Neuronal stem cell (in vitro differentiated cells): Measurements from ENCODE around the gene AKAP6.

Experiments used
- DNase-seq: peaks from one replicate; pipeline ENCODE4 v3.0.0-alpha.2; 2013; ENCODE audit warnings: low spot score
- H2AFZ ChIP-seq: one replicate; pipeline ENCODE4 v1.6.1; 2013; ENCODE audit warnings: mild to moderate bottlenecking, low read length, inconsistent platforms
- H2AK5ac ChIP-seq: 2 replicates; pipeline ENCODE4 v1.6.1; 2013; ENCODE audit warnings: low read depth, mild to moderate bottlenecking, inconsistent platforms, low read length, moderate library complexity, mixed read lengths
- H2BK120ac ChIP-seq: 2 replicates; pipeline ENCODE4 v1.6.1; 2013; ENCODE audit warnings: low read depth, mild to moderate bottlenecking, inconsistent platforms, low read length, moderate library complexity, mixed read lengths
- H2BK12ac ChIP-seq: one replicate; pipeline ENCODE4 v1.6.1; 2013; ENCODE audit warnings: low read length, inconsistent platforms
- H2BK15ac ChIP-seq: 2 replicates; pipeline ENCODE4 v1.6.1; 2013; ENCODE audit warnings: mild to moderate bottlenecking, low read length, inconsistent platforms, mixed read lengths
- H2BK5ac ChIP-seq: one replicate; pipeline ENCODE4 v1.6.1; 2013; ENCODE audit warnings: inconsistent platforms, mild to moderate bottlenecking, low read length, moderate library complexity
- H3K14ac ChIP-seq: one replicate; pipeline ENCODE4 v1.6.1; 2013; ENCODE audit warnings: low read length, inconsistent platforms
- H3K18ac ChIP-seq: 2 replicates; pipeline ENCODE4 v1.6.1; 2013; ENCODE audit warnings: low read length, inconsistent platforms
- H3K23ac ChIP-seq: 2 replicates; pipeline ENCODE4 v1.6.1; 2013; ENCODE audit warnings: low read depth, mild to moderate bottlenecking, mixed read lengths, low read length, inconsistent platforms; ENCODE audit not compliant: poor library complexity
- H3K27ac ChIP-seq: replicated peaks from 3 replicates; pipeline ENCODE4 v1.5.1; 2013; ENCODE audit warnings: low read length, inconsistent platforms
- H3K27me3 ChIP-seq, 3 experiments: 2 replicates each; pipeline ENCODE4 v1.6.1; 2013; ENCODE audit warnings: low read length in 3 of 3, mild to moderate bottlenecking in 2 of 3, inconsistent platforms in 1 of 3, low read depth in 1 of 3, mixed read lengths in 1 of 3, moderate library complexity in 1 of 3; ENCODE audit not compliant: control insufficient read depth in 3 of 3, insufficient read depth in 3 of 3
- H3K36me3 ChIP-seq, 2 donors: replicated peaks in 1 of 2; 2 replicates each; pipeline ENCODE4 v1.6.1; 2013; ENCODE audit warnings: low read length in 2 of 2; ENCODE audit not compliant: control insufficient read depth in 2 of 2, insufficient read depth in 2 of 2
- H3K4ac ChIP-seq: 2 replicates; pipeline ENCODE4 v1.6.1; 2013; ENCODE audit warnings: inconsistent platforms, mild to moderate bottlenecking, low read length, moderate library complexity
- H3K4me1 ChIP-seq, 2 donors: 1 replicate in 1 of 2; 2 replicates in 1 of 2; pipeline ENCODE4 v1.6.1; 2013; ENCODE audit warnings: low read length in 2 of 2, low read depth in 1 of 2; ENCODE audit not compliant: control insufficient read depth in 2 of 2, insufficient read depth in 1 of 2
- H3K4me2 ChIP-seq: one replicate; pipeline ENCODE4 v1.6.1; 2013; ENCODE audit warnings: mild to moderate bottlenecking, low read length, inconsistent platforms; ENCODE audit not compliant: insufficient read depth, poor library complexity, severe bottlenecking
- H3K4me3 ChIP-seq, 2 donors: 2 replicates each; pipeline ENCODE4 v1.5.1; 2013; ENCODE audit warnings: low read length in 2 of 2, mild to moderate bottlenecking in 2 of 2, inconsistent platforms in 1 of 2, moderate library complexity in 1 of 2
- H3K79me1 ChIP-seq: one replicate; pipeline ENCODE4 v1.6.1; 2013; ENCODE audit warnings: low read depth, mild to moderate bottlenecking, inconsistent platforms, low read length, moderate library complexity
- H3K9ac ChIP-seq: one replicate; pipeline ENCODE4 v1.6.1; 2013; ENCODE audit warnings: mild to moderate bottlenecking, low read depth, low read length, inconsistent platforms; ENCODE audit not compliant: poor library complexity
- H3K9me3 ChIP-seq, 2 donors: replicated peaks in 1 of 2; 2 replicates each; pipeline versions ENCODE3 to v1.6.1; 2013; ENCODE audit warnings: low read length in 2 of 2, mild to moderate bottlenecking in 2 of 2, inconsistent platforms in 1 of 2, low read depth in 1 of 2, mixed read lengths in 1 of 2, moderate library complexity in 1 of 2; ENCODE audit not compliant: control insufficient read depth in 2 of 2, insufficient read depth in 1 of 2
- H4K8ac ChIP-seq: one replicate; pipeline ENCODE4 v1.6.1; 2013; ENCODE audit warnings: low read depth, mild to moderate bottlenecking, inconsistent platforms, low read length, moderate library complexity
- H4K91ac ChIP-seq: one replicate; pipeline ENCODE4 v1.6.1; 2013; ENCODE audit warnings: low read length, low read depth, mild to moderate bottlenecking, inconsistent platforms; ENCODE audit not compliant: poor library complexity
- WGBS, 2 donors: extraction: QIAGEN DNeasy Blood & Tissue Kit; methylation state at CpG; one replicate each; pipeline ENCODE4 v1.1.7; 2013; ENCODE audit warnings: missing lambda C conversion rate in 2 of 2, mixed read lengths in 1 of 2; ENCODE audit not compliant: insufficient read length in 2 of 2, insufficient replicate concordance in 1 of 2; ENCODE audit errors: extremely low coverage in 2 of 2; 5-methylcytosine and 5-hydroxymethylcytosine counted together

AKAP6 gene

DNA sequence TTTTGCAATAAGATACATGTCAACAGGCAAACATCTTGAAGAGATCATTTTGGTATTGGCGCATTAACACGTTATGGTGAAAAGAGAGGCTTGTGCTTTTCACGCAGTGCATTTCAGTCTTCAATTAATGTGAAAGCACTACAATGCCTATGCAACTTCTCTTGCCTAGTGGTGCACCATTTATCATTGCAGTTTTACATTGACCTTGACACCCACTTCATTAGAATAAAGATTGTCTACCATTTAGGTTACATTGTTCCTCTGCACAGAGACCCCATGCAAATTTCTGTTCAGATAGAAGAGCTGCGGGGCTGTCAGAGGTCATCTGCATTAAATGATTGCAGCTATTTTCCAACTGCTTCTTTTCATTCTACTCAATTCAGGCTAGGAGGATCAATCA, 397.4 kb downstream of the AKAP6 start:
- Histone ChIP-seq H3K18ac (no peak overlapping the region), H3K27me3 (no peaks in the 10 kb centered on the region), H3K27ac (no peak overlapping the region), H3K9me3 (no peaks in the 10 kb centered on the region), H3K36me3 (no peaks in the 10 kb centered on the region), H4K91ac (no peak overlapping the region), H3K4me3 (no peak overlapping the region), H3K9ac (no peak overlapping the region), H3K4me2 (no peak overlapping the region), H3K4me1 (peaks cover 8 to 58% of the 10 kb centered on the region in 2 donors), H2AK5ac (no peak overlapping the region), H4K8ac (no peak overlapping the region), H2BK15ac (no peak overlapping the region), H3K79me1 (no peaks in the 10 kb centered on the region), H2AFZ (no peak overlapping the region), H3K23ac (no peak overlapping the region), H3K14ac (no peak overlapping the region), H2BK5ac (no peak overlapping the region), H2BK12ac (no peak overlapping the region), H3K4ac (no peak overlapping the region), H2BK120ac (no peak overlapping the region)
- DNase-seq, result no peak
- WGBS, 2 donors, result no CpG with 5 or more reads among the region's 4 CpGs

DNA sequence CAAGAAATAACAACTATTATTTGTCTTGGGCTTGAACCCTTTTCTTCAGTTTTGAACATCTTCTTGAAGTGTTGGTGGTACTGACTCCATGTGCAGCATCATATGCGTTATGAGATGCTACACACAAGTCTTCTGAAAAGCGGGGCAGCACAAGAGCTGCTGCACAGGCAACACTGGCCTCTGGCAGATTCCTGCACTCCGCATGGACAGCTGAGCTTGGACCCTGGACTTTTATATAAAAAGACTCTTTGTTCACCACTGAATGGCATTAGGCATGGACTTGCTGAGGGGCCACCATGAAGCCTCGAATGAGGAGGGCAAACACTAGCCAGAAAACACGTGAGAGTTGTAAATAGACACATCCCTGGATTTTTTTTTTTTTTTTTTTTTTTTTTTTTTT, 398.7 kb downstream of the AKAP6 start:
- no peaks in the 10 kb centered on the region for H3K36me3 ChIP-seq
- DNase-seq, result no peak
- H4K8ac ChIP-seq, result no peak overlapping the region
- H3K9me3 ChIP-seq, result no peaks in the 10 kb centered on the region
- no peak overlapping the region for H3K4me3 ChIP-seq
- H4K91ac ChIP-seq, result no peak overlapping the region
- no peak overlapping the region for H2AFZ ChIP-seq
- H3K79me1 ChIP-seq, result no peaks in the 10 kb centered on the region
- no peak overlapping the region for H2BK120ac ChIP-seq
- no peak overlapping the region for H2AK5ac ChIP-seq
- no peak overlapping the region for H2BK12ac ChIP-seq
- no peaks in the 10 kb centered on the region for H3K27me3 ChIP-seq
- no peak overlapping the region for H2BK15ac ChIP-seq
- H3K4ac ChIP-seq, result no peak overlapping the region
- no peak overlapping the region for H3K9ac ChIP-seq
- H3K27ac ChIP-seq, result no peak overlapping the region
- no peak overlapping the region for H2BK5ac ChIP-seq
- H3K23ac ChIP-seq, result no peak overlapping the region
- no peak overlapping the region for H3K18ac ChIP-seq
- WGBS, 2 donors, result no CpG with 5 or more reads among the region's 5 CpGs
- H3K4me1 ChIP-seq, result peaks cover 8 to 62% of the 10 kb centered on the region in 2 donors
- H3K4me2 ChIP-seq, result no peak overlapping the region
- no peak overlapping the region for H3K14ac ChIP-seq

GRCh38 chr14:32728526-32728925, 399.4 kb downstream of the AKAP6 start:
- Histone ChIP-seq H2BK12ac (no peak overlapping the region), H3K4me1 (peaks cover 8 to 65% of the 10 kb centered on the region in 2 donors)
- WGBS, 2 donors, result no CpG with 5 or more reads among the region's 1 CpG

GRCh38 chr14:32728976-32729375, 399.9 kb downstream of the AKAP6 start:
- no peak overlapping the region for H3K9ac ChIP-seq
- H3K79me1 ChIP-seq, result no peaks in the 10 kb centered on the region
- no peak overlapping the region for H4K91ac ChIP-seq
- no peak overlapping the region for H3K4me2 ChIP-seq
- no peak overlapping the region for H3K4me3 ChIP-seq
- peak; percentile 51 for DNase-seq
- no peak overlapping the region for H2BK15ac ChIP-seq
- H2BK5ac ChIP-seq, result no peak overlapping the region
- H2BK12ac ChIP-seq, result no peak overlapping the region
- no peak overlapping the region for H2AFZ ChIP-seq
- H3K23ac ChIP-seq, result no peak overlapping the region
- H3K18ac ChIP-seq, result no peak overlapping the region
- H3K9me3 ChIP-seq, result no peaks in the 10 kb centered on the region
- no peak overlapping the region for H2AK5ac ChIP-seq
- H3K4me1 ChIP-seq, result peaks cover 8 to 66% of the 10 kb centered on the region in 2 donors
- no peaks in the 10 kb centered on the region for H3K27me3 ChIP-seq
- no peak overlapping the region for H2BK120ac ChIP-seq
- WGBS, 2 donors, result no CpG with 5 or more reads among the region's 5 CpGs
- no peak overlapping the region for H3K14ac ChIP-seq
- H3K4ac ChIP-seq, result no peak overlapping the region
- no peak overlapping the region for H4K8ac ChIP-seq
- H3K27ac ChIP-seq, result peak overlapping the region; percentile 56
- H3K36me3 ChIP-seq, result no peaks in the 10 kb centered on the region

More at GRCh38 chr14:32728526-32728925, 399.4 kb downstream of the AKAP6 start:
- H3K4me3 ChIP-seq, result no peak overlapping the region
- no peaks in the 10 kb centered on the region for H3K36me3 ChIP-seq
- H3K9me3 ChIP-seq, result no peaks in the 10 kb centered on the region
- H3K14ac ChIP-seq, result no peak overlapping the region
- H3K4ac ChIP-seq, result no peak overlapping the region
- H3K4me2 ChIP-seq, result no peak overlapping the region
- no peak overlapping the region for H2BK120ac ChIP-seq
- H3K79me1 ChIP-seq, result no peaks in the 10 kb centered on the region
- peak overlapping the region; percentile 56 for H3K27ac ChIP-seq
- H4K8ac ChIP-seq, result no peak overlapping the region
- no peak overlapping the region for H3K9ac ChIP-seq
- H3K27me3 ChIP-seq, result no peaks in the 10 kb centered on the region
- no peak overlapping the region for H2AK5ac ChIP-seq
- H2AFZ ChIP-seq, result no peak overlapping the region
- no peak overlapping the region for H3K23ac ChIP-seq
- H2BK15ac ChIP-seq, result no peak overlapping the region
- H3K18ac ChIP-seq, result no peak overlapping the region
- DNase-seq, result no peak
- H2BK5ac ChIP-seq, result no peak overlapping the region
- no peak overlapping the region for H4K91ac ChIP-seq
